Measurements from ENCODE around the gene CLIC1. TPM values are rescaled to one million over a fixed set of nuclear protein-coding genes. Genes with fewer than 3 reads are reported as not detected.

CLIC1 gene
- total RNA-seq, 1 experiment from 2014 or later = 432 TPM

GRCh38 chr6:31705931-31706330 lies 30.4 kb downstream of the CLIC1 start (continued):
- no peak for TF ChIP-seq REST (IDR thresholded peaks at IDR 0.05; ENCODE audit: low read depth)
- TF ChIP-seq FOSL1 (IDR thresholded peaks at IDR 0.05; ENCODE audit: low read depth) = no peak
- TF ChIP-seq SRF (IDR thresholded peaks at IDR 0.05; ENCODE audit: low read depth) = no peak
- no peak for TF ChIP-seq ZNF274 (IDR thresholded peaks at IDR 0.05; ENCODE audit: low read depth, low read length)
- TF ChIP-seq ZBTB33 (IDR thresholded peaks at IDR 0.05; ENCODE audit: extremely low read depth, insufficient replicate concordance, low read length) = no peak

All from HCT116 (cell line).